GM12878 (cell line): Measurements from ENCODE around the gene JPT1. TPM values are rescaled to one million over a fixed set of nuclear protein-coding genes. Genes with fewer than 3 reads are reported as not detected.

Experiments used
- CEBPZ ChIP-seq: fragments of 150-350 bp; IDR thresholded peaks from 2 replicates; pipeline ENCODE4 v1.6.1; 2016; ENCODE audit warnings: low read depth, low read length
- CUX1 ChIP-seq: IDR thresholded peaks from 2 replicates; pipeline ENCODE4 v1.6.1; 2012; ENCODE audit warnings: improper control_type of control experiment, low read depth, low read length; ENCODE audit not compliant: insufficient replicate concordance
- E2F4 ChIP-seq: IDR thresholded peaks from 2 replicates; pipeline ENCODE4 v1.6.1; 2012; ENCODE audit warnings: low read depth, low read length, improper control_type of control experiment
- FOXM1 ChIP-seq: IDR thresholded peaks from 2 replicates; pipeline ENCODE4 v1.6.1; 2012; ENCODE audit warnings: low read depth, mild to moderate bottlenecking, inconsistent platforms, low read length, moderate library complexity
- HDAC6 ChIP-seq: fragments of 200-600 bp; sonication (generic); IDR thresholded peaks from one replicate; pipeline ENCODE4 v1.8.0; 2017; ENCODE audit warnings: antibody characterized with exemption; ENCODE audit not compliant: unreplicated experiment
- HDGF ChIP-seq: fragments of 450-650 bp; IDR thresholded peaks from 2 replicates; pipeline ENCODE4 v1.6.1; 2016; ENCODE audit warnings: antibody characterized with exemption
- POLR2AphosphoS5 ChIP-seq: IDR thresholded peaks from 2 replicates; pipeline ENCODE4 v1.6.1; 2011; ENCODE audit warnings: mild to moderate bottlenecking, low read length, inconsistent platforms
- RAD21 ChIP-seq: IDR thresholded peaks from 2 replicates; pipeline ENCODE4 v1.6.1; 2011; ENCODE audit warnings: mild to moderate bottlenecking, low read depth, low read length, moderate library complexity; ENCODE audit not compliant: insufficient read depth
- RAD51 ChIP-seq: fragments of 450-650 bp; IDR thresholded peaks from 2 replicates; pipeline ENCODE4 v1.6.1; 2016; ENCODE audit warnings: moderate library complexity, mild to moderate bottlenecking, inconsistent platforms
- RBBP5 ChIP-seq: fragments of 200-600 bp; sonication (generic); conservative IDR thresholded peaks from 2 replicates; pipeline ENCODE4 v1.6.1; 2016
- RELA ChIP-seq: fragments of 450-650 bp; IDR thresholded peaks from 2 replicates; pipeline ENCODE4 v1.8.0; 2014; ENCODE audit warnings: borderline replicate concordance; ENCODE audit not compliant: partially characterized antibody
- SMARCA5 ChIP-seq: fragments of 450-650 bp; IDR thresholded peaks from 2 replicates; pipeline ENCODE4 v1.6.1; 2017; ENCODE audit warnings: mild to moderate bottlenecking
- TAF1 ChIP-seq: IDR thresholded peaks from 2 replicates; pipeline ENCODE4 v1.6.1; 2011; ENCODE audit warnings: mild to moderate bottlenecking, low read depth, low read length, borderline replicate concordance
- ZNF217 ChIP-seq: fragments of 450-650 bp; IDR thresholded peaks from 2 replicates; pipeline ENCODE4 v1.6.1; 2017; ENCODE audit warnings: antibody characterized with exemption, mild to moderate bottlenecking
- polyA plus RNA-seq, 11 experiments: library from polyadenylated mRNA; depleted of rRNA in 4 of 11; unstranded in 6 of 11; stranded (reverse) in 5 of 11; fragments of >200 nt; fragmentation: Nextera tagmentation in 4 of 11; fragmentation: Illumina TruSeq in 1 of 11; extraction: Ambion mirVana in 4 of 11; extraction: Trizol in 1 of 11; gene quantifications; 1 replicate in 1 of 11; 2 replicates in 10 of 11; pipeline versions ENCODE4 v1.2.1 to v1.2.3, GENCODE V29; 2011 to 2016; ENCODE audit warnings: inconsistent platforms in 2 of 11, missing spikeins in 2 of 11, low read depth in 1 of 11
- total RNA-seq, 4 experiments: library from RNA; depleted of rRNA in 3 of 4; stranded (reverse); fragments of >200 nt in 3 of 4; fragmentation: Illumina TruSeq in 1 of 4; extraction: Trizol in 1 of 4; gene quantifications; 2 replicates each; pipeline versions ENCODE4 v1.2.1 to v1.2.3, GENCODE V29; 2013 to 2021

The JPT1 gene
- total and polyA plus RNA-seq, 10 of the 15 experiments (the other 5 are each of a cell fraction or from before 2014, with no cell fraction given) = 79.7 to 651 (median 323) TPM

GRCh38 chr17:75131278-75132017 is 22.9 kb downstream of the JPT1 start, which contains the start of gene NT5C (continued):
- TF ChIP-seq RAD51 (no peak), SMARCA5 (peak; percentile 96), POLR2AphosphoS5 (peak; percentile 90), RELA (peak; percentile 68), ZNF217 (peak; percentile 87), E2F4 (no peak), HDGF (no peak), CEBPZ (no peak), CUX1 (no peak), HDAC6 (no peak), RBBP5 (no peak), RAD21 (peak; percentile 34; the same call in 1 of the 2 replicates), FOXM1 (no peak), TAF1 (peak; percentile 66; the same call in 1 of the 2 replicates)
